GM18858 (cell line): ENCODE results near the gene NUB1.

Experiments used
- ATAC-seq: cut with Tn5 transposase; IDR thresholded peaks from one replicate; pipeline ENCODE4 v1.9.1; 2021; ENCODE audit not compliant: unreplicated experiment

The NUB1 gene

DNA sequence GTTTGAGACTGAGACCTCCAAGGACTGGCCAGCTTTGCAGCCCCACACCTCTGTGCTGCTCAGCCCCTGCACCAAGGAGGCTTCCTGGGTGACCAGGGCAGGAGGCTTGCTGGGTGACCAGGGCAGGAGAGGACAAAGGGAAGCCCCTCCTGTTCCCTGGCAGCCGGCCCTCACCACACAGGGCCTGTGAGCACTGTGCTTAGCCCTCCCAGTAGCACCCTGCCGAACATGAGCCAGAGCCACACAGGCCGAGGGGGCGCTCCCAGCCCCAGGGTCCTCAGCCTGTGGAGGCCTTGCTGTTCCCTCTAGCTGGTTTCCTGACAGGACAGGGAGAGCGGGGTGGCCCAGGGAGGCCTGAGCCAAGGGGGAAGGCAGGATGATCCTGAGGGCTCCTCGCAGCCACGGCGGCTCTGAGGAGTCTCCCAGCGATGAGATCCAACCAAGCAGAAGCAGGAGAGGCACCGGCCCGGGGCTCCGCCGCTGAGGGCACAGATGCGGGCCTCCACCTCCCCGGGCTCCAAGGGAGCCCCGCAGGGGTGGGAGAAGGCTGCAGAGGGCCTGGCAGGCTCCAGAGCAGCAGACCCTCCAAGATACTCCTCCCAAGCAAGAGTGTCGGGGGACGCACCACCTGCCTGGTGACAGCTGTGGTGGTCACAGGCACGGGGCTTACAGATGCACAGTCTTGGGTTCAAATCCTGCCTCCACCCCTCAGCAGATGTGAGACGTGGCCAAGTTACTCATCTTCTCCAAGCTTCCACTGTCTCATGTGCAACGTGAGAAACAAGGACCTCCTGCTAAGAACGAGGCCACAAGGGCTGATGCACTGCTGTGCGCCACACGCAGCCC is 45.8 kb downstream of the NUB1 start:
- no peak for ATAC-seq

DNA sequence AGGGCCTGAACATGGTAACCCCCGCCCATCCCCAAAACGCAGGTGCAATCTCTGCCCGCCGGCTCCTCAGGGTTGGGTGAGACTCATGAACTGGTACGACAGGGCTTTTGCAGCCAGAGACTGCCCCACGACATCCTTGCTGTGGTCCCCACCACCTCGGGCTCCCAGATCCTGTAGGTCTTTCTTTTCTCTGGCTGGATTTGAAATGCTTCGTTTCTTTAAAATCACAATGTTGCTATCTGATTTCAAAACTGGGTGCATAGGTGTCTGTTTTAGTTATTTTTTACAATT is 46.3 kb downstream of the NUB1 start:
- no peak for ATAC-seq

GRCh38 chr7:151388430-151388829 is 46.8 kb downstream of the NUB1 start:
- no peak for ATAC-seq

GRCh38 chr7:151389096-151389767 is 47.6 kb downstream of the NUB1 start:
- ATAC-seq = no peak

- no peak for ATAC-seq
Measured at GRCh38 chr7:151389768-151390597, 48.4 kb downstream of the NUB1 start.

- ATAC-seq = no peak
Measured at GRCh38 chr7:151390598-151391357, 49.2 kb downstream of the NUB1 start.

GRCh38 chr7:151391358-151391730 is 49.7 kb downstream of the NUB1 start:
- no peak for ATAC-seq

DNA sequence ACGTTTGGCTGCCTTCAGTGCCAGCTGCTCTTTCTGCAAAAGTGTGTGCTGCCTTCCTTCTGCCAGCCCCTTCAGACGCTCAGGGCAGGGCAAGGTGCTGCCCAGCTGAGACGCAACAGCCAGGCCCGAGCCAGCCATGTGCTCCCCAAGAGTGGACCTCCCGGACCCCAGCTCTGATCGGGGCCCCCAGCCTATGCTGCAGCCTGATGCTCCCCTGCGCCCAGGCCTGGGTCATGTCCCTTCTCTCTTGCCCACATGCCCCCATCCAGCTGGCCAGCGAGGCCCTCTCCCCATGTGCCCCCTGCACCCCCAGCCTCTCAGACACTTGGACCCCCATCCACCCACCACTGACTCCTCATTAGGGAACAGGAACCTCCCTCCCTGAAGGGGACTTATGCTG is 50.4 kb downstream of the NUB1 start:
- no peak for ATAC-seq

DNA sequence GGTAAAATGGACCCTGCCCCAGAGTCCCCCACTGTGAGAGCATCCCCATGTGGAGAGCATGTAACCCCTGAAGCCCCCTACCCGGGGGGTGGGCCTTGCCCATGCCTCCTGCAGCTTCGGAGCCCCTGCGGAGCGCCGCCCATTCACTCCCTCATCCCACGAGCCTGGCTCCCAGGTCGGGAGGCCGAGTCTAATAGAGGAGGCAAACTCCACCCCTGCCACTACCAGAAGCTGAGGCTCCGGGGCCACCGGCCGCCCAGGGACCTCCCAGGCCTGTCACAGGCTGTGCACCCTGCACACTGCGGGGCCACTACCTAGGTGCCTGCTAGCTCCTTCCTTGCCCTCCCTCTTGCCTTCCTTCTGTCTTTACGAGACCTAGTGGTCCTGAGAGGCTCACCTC is 50.8 kb downstream of the NUB1 start:
- ATAC-seq = no peak

GRCh38 chr7:151393031-151393977 is 51.7 kb downstream of the NUB1 start:
- no peak for ATAC-seq

DNA sequence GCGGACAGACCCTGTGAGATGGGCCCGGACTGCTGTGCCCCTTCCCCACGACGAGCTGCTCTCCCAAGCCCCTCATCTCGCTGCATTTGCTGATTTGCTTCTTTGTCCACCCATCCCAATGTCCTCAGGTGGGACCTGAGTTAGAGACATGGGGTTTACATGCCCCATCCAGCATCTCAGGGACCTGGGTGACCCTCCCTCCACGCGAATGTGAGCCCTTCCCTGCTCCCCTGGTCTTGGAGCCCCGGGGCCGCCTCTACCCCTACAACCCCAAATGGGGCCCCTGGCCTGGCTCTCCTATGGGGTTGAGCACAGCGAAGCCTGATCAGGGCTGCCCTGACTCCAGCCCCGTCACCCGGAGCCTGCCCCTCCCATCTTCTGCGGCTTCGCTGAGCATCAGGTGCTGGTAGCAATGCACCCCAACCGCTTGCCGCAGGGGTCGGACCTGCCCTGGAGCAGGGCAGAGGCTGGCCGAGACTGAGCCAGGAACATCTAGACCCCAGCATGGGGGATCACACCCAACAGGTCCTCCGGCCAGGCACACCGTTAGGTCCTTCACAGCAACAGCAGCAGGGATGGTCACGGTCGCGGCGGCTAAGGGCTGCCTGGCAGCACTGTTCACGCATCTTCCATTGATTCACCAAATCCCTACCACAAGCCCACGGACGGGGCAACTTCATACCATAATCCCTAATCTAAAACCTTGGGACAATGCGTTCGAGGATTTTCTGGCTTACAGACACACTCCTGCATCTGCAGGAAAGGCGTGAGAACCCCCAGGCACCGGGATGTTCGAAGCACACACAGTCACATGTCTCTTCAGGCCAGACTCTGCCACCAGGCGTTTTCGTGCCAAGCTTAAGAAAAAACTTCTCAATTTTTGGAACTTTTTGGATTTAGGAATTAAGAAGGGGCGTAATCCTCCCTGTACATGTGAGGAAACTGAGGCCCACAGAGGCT is 52.7 kb downstream of the NUB1 start:
- no peak for ATAC-seq

DNA sequence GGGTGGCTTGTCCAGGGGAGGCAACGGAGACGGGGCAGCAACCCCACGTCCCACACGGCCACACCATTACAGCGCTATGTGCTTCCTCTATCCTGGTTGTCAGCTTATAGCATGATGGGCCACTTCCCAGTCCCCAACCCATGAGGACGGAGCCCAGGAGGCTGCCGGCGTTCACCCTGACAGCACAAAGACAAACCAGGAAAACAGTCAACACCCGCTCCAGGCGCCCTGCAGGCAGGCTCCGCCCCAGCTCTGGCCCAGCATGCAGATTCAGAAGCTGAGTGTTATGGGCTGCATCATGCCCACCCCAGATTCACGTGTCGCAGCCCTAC is 53.4 kb downstream of the NUB1 start:
- no peak for ATAC-seq

DNA sequence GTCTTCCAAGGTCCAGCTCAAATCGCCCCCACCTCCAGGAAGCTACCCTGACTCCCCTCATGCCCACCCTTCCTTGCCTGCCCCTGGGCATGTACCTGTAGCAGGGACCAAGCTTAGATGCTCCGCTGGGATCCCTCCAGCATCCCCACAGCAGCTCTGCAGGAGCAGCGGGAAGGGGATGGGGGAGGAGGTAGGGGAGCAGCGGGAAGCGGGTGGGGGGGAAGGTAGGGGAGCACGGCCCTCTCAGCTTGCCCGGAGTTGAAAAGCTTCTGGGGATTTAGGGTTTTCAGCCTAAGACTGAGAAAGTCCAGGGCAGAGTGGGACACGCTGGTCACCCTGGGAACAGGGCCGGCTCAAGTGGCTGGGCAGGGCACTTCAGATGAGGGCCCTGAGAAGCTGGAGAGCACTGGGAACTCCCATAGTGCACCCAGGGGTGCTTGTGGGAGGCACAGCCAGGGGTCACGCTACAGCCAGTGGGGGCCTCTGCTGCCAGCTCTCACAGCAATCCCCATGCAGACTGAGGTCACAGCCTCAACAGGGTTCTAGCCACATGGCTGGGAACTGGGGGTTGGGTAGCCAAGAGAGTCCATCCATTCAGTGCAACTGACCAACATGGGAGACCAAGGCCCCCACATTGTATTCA is 54.8 kb downstream of the NUB1 start:
- no peak for ATAC-seq

DNA sequence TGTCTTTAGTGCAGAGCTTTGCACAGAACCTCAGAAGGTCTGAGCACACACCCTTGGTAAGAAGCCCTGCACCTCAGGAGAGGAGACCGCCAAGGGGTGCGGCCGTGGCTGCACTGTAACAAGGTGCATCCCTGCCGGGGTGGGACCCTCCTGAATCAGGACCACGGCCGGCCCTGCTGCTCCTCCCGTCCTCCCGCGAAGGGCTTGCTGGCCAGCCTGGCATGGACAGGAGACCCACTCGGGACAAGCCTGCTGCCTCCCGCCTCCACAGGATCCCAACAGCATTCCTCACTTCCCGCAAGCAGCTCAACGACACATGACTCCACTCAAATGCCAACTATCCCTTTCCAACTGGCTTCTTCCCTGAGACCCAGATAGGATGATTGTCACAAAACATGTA is 55.4 kb downstream of the NUB1 start:
- ATAC-seq = no peak

- ATAC-seq = no peak
Measured at GRCh38 chr7:151398446-151399304, 57.1 kb downstream of the NUB1 start.

- ATAC-seq = no peak
Measured at GRCh38 chr7:151399305-151399601, 57.6 kb downstream of the NUB1 start.

DNA sequence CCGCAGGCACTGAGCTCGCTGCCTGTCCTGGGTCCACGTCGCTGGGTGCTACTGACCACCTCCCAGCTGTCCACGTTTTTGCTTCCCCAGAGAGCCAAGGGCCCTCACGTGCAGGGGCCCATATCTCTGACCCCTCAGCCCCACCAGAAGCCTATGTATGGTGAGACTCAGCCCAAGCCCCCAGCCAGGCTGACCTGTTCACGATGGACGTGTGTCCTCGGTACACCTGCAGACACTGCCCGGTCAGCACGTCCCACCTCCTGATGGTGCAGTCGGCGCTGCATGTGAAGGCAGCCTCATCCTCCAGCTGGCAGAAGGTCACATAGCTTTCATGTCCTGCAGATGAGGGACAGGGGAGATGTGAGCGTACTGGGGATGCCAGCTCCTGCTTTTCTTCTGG is 58.3 kb downstream of the NUB1 start:
- no peak for ATAC-seq
